Measurements from ENCODE around the gene RBPMS2.

DNA sequence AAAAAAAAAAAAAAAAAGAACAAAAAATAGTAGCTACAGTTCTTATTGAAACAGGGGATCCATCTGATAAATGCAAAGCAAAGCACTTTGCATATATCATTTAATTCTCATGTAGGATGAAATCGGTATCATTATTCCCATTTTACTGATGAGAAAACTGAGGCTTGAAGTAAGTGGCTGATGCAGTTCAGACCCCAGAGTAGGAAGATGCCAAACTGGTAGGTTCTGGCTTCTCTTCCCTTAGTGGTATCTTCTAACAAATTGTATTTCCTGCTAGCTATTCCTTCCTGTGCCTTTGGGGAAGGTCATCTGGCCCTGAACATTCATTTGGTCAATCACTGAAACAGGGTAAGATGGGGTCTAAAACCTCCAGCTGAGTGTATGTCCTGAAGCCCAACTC, 28.1 kb upstream of the RBPMS2 start:
- TF ChIP-seq, protein P1, sequence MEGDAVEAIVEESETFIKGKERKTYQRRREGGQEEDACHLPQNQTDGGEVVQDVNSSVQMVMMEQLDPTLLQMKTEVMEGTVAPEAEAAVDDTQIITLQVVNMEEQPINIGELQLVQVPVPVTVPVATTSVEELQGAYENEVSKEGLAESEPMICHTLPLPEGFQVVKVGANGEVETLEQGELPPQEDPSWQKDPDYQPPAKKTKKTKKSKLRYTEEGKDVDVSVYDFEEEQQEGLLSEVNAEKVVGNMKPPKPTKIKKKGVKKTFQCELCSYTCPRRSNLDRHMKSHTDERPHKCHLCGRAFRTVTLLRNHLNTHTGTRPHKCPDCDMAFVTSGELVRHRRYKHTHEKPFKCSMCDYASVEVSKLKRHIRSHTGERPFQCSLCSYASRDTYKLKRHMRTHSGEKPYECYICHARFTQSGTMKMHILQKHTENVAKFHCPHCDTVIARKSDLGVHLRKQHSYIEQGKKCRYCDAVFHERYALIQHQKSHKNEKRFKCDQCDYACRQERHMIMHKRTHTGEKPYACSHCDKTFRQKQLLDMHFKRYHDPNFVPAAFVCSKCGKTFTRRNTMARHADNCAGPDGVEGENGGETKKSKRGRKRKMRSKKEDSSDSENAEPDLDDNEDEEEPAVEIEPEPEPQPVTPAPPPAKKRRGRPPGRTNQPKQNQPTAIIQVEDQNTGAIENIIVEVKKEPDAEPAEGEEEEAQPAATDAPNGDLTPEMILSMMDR (IDR thresholded peaks at IDR 0.05) = no peak
- TF ChIP-seq POLR2A (IDR thresholded peaks at IDR 0.05) = no peak
